Measurements from ENCODE around the gene YJU2.
A peak's percentile ranks its signal among the peaks of the same experiment; 100 is the strongest.

The YJU2 gene

GRCh38 chr19:4301590-4302242 lies 54.8 kb downstream of the YJU2 start:
- DNase-seq, result no peak

DNA sequence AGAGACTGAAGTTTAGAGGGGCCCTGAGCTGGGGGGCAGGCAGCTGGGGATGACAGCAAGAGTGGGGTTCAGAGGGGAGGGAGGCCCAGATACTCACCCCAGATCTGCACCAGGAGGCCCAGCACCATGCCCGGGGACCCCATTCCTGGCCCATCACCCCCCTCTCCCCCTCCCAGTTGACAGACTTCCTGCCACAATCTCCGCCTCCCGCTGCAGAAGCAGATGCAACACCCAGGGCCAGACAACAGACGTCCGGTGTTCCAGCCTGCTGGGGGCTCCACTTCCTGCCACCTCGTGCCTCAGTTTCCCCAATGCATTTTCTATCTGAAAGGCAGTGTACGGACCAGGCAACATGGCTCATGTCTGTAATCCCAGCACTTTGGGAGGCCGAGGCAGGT lies 55.4 kb downstream of the YJU2 start, which contains the start of gene TMIGD2:
Gene TMIGD2 (minus strand): TSS at position 147 of the 398 bp plus-strand sequence. CDS start 4 bp downstream, at position 143.
- DNase-seq, result no peak

DNA sequence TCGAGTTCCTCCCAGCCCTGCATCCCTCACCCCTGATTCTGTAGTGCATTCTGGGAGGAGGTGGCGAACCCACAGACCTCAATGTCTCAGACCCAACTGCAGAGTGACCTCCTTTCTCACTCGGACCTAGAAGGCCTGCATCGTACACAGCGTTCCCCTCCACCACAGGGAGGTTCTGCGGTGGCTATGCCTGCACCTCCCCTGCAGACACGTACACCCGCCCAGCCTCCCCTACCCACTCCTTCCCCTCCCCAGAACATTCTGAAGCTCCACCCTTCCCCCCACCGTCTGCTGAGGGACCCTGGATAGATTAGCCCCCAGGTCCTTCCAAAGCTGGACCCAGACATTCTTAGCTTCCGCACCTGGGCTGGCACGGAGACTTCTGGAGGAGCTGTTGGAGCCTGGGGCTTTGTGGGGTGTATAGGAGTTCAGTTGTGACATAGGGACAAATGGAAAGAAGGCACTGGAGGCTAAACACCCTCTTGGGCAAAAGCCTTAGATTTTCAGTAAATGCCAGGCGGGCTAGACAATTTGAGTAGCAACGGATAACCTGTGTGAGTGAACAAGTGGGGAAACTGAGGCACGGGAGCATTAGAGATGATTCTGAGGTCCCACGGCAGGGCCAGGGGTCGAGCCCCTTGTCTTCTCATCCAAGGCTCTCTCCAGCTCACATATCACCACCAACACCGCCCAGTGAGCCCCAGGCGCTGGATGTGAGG lies 57.1 kb downstream of the YJU2 start:
- no peak for DNase-seq

DNA sequence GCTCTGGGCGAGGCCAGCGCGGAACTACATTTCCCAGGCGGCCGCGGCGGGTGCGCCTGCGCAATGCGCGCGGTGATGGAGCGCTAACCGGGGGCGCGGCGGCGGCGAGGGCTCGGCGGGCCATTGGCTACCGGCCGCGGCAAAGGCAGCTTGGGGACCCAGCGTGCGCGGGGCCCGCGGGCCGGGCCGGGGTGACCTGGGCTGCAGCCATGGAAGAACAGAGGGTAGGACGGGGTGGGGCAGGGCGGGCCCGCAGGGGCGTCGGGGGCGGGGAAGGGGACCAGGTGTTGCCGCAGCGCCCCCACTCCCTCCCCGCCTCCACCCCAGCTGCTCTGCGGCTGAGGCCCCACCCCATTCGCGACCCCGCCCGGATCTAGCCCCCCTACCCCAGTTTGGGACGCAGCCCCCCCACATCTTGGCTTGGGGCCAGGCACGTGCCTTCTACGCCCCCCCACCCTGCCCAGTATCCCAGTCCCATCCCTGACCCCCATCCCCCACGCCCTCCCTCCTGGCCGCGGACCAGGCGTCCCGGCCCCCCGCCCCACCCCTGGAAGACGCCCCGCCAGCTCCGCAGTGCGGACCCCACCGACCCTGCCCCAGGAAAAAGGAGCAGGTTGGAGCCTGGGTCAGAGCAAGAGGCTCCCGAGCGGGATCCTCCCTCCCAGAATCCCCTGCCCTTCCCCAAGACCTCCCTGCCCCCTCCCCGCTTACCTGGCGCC lies 57.8 kb downstream of the YJU2 start, which contains the start of gene FSD1:
Gene FSD1 (plus strand): TSS at position 61 of the 719 bp plus-strand sequence. CDS start 149 bp downstream, at position 210.
- DNase-seq, result peak; percentile 22 to 33

DNA sequence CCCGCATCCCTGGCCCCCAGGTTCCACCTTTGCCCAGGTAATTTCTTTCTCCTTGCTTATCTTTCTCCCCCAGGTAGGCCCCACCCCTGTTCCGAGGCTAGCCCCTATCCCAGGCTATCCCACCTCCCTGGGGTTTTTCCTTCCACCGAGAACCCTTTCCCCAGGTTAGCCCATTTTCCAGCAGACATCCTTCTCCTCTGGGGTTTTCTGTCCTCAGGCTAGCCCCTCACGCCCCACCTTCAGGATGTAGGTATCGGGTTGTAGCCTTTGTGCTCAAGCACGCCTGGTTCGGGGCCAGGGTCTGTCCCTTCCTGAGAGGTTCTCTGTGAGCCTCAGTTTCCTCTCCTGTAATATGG lies 58.4 kb downstream of the YJU2 start:
- no peak for DNase-seq

GRCh38 chr19:4305659-4306058 lies 58.8 kb downstream of the YJU2 start:
- no peak for DNase-seq

GRCh38 chr19:4310247-4311121 lies 63.6 kb downstream of the YJU2 start:
- no peak for DNase-seq

- DNase-seq, result no peak
Measured at GRCh38 chr19:4313847-4314490, 67.1 kb downstream of the YJU2 start.

GRCh38 chr19:4316956-4317355 lies 70.1 kb downstream of the YJU2 start:
- no peak for DNase-seq

GRCh38 chr19:4318460-4318859 lies 71.6 kb downstream of the YJU2 start:
- DNase-seq, result no peak

All from NCI-H187 (cell line).